ENCODE measurements around the gene WT1.

WT1 gene

GRCh38 chr11:32391956-32392553 is 43.3 kb downstream of the WT1 start:
- no peaks in the 10 kb centered on the region for H3K27me3 ChIP-seq (ENCODE audit: insufficient read depth, low read length, poor library complexity)
- H3K9ac ChIP-seq (ENCODE audit: low read depth, low read length), result peak overlapping the region; percentile 73
- peaks cover 60% of the 10 kb centered on the region for H3K36me3 ChIP-seq (ENCODE audit: insufficient read depth, low read length)
- peaks cover 100% of the 10 kb centered on the region for H3K4me1 ChIP-seq (ENCODE audit: insufficient read depth, low read length)
- H2AFZ ChIP-seq (ENCODE audit: low read depth, low read length), result peak overlapping the region; percentile 51; the same call in 1 of the 2 replicates
- no peak for TF ChIP-seq CTCF (IDR thresholded peaks at IDR 0.05; ENCODE audit: borderline replicate concordance, extremely low read depth, low read length, poor library complexity, severe bottlenecking)
- no peak for TF ChIP-seq EZH2 (IDR thresholded peaks at IDR 0.05; ENCODE audit: borderline replicate concordance, low read depth, low read length, severe bottlenecking)
- no peaks in the 10 kb centered on the region for H4K20me1 ChIP-seq (ENCODE audit: insufficient read depth, low read length)
- DNase-seq (peak; percentile 73), ATAC-seq (ENCODE audit: insufficient read depth, low read depth) (peak; percentile 53)
- peak overlapping the region in 1 of 2 experiments; percentile 37; a peak in 1 of 4 replicates for H3K4me3 ChIP-seq (ENCODE audit: low read depth in 1 of 2, low read length in 2 of 2)
- H3K27ac ChIP-seq (ENCODE audit: low read length), result peak overlapping the region; percentile 93
- H3K79me2 ChIP-seq (ENCODE audit: insufficient read depth, low read length), result peaks cover 43% of the 10 kb centered on the region
- no peaks in the 10 kb centered on the region for H3K9me3 ChIP-seq (ENCODE audit: insufficient read depth, low read length, severe bottlenecking)
- peak overlapping the region; percentile 62 for H3K4me2 ChIP-seq (ENCODE audit: insufficient read depth, low read length)

GRCh38 chr11:32391479-32391878 is 43.9 kb downstream of the WT1 start:
- Histone ChIP-seq H3K4me1 (ENCODE audit: insufficient read depth, low read length) (peaks cover 100% of the 10 kb centered on the region), H3K27me3 (ENCODE audit: insufficient read depth, low read length, poor library complexity) (no peaks in the 10 kb centered on the region), H3K9me3 (ENCODE audit: insufficient read depth, low read length, severe bottlenecking) (no peaks in the 10 kb centered on the region), H4K20me1 (ENCODE audit: insufficient read depth, low read length) (no peaks in the 10 kb centered on the region), H3K36me3 (ENCODE audit: insufficient read depth, low read length) (peaks cover 65% of the 10 kb centered on the region), H2AFZ (ENCODE audit: low read depth, low read length) (no peak overlapping the region), H3K79me2 (ENCODE audit: insufficient read depth, low read length) (peaks cover 38% of the 10 kb centered on the region), H3K4me2 (ENCODE audit: insufficient read depth, low read length) (peak overlapping the region; percentile 62; the same call in 1 of the 2 replicates), H3K4me3 (ENCODE audit: low read depth in 1 of 2, low read length in 2 of 2) (no peak overlapping the region; a peak in 1 of 4 replicates), H3K27ac (ENCODE audit: low read length) (peak overlapping the region; percentile 93), H3K9ac (ENCODE audit: low read depth, low read length) (no peak overlapping the region; the same call in 1 of the 2 replicates)
- ATAC-seq (ENCODE audit: insufficient read depth, low read depth) (no peak), DNase-seq (no peak)
- TF ChIP-seq CTCF (IDR thresholded peaks at IDR 0.05; ENCODE audit: borderline replicate concordance, extremely low read depth, low read length, poor library complexity, severe bottlenecking) (no peak), EZH2 (IDR thresholded peaks at IDR 0.05; ENCODE audit: borderline replicate concordance, low read depth, low read length, severe bottlenecking) (no peak)

- Histone ChIP-seq H4K20me1 (ENCODE audit: insufficient read depth, low read length) (no peaks in the 10 kb centered on the region), H3K4me3 (ENCODE audit: low read depth in 1 of 2, low read length in 2 of 2) (no peak overlapping the region; a peak in 1 of 4 replicates), H3K4me2 (ENCODE audit: insufficient read depth, low read length) (no peak overlapping the region; the same call in 1 of the 2 replicates), H3K36me3 (ENCODE audit: insufficient read depth, low read length) (peaks cover 68% of the 10 kb centered on the region), H3K9ac (ENCODE audit: low read depth, low read length) (no peak overlapping the region; the same call in 1 of the 2 replicates), H3K4me1 (ENCODE audit: insufficient read depth, low read length) (peaks cover 100% of the 10 kb centered on the region), H2AFZ (ENCODE audit: low read depth, low read length) (no peak overlapping the region), H3K79me2 (ENCODE audit: insufficient read depth, low read length) (peaks cover 31% of the 10 kb centered on the region), H3K27ac (ENCODE audit: low read length) (peak overlapping the region; percentile 93), H3K9me3 (ENCODE audit: insufficient read depth, low read length, severe bottlenecking) (no peaks in the 10 kb centered on the region), H3K27me3 (ENCODE audit: insufficient read depth, low read length, poor library complexity) (no peaks in the 10 kb centered on the region)
- TF ChIP-seq CTCF (IDR thresholded peaks at IDR 0.05; ENCODE audit: borderline replicate concordance, extremely low read depth, low read length, poor library complexity, severe bottlenecking) (no peak), EZH2 (IDR thresholded peaks at IDR 0.05; ENCODE audit: borderline replicate concordance, low read depth, low read length, severe bottlenecking) (no peak)
- DNase-seq (no peak), ATAC-seq (ENCODE audit: insufficient read depth, low read depth) (no peak)
Observed at GRCh38 chr11:32390712-32391111, 44.6 kb downstream of the WT1 start.

Data from DND-41 (cell line).